ENCODE results near the gene NCAPD2.
"Not testable (repeated sequence)": the region's sequence is repeated elsewhere in the genome, so short reads cannot be mapped to it uniquely, and the experiment has no call there.

NCAPD2 gene

DNA sequence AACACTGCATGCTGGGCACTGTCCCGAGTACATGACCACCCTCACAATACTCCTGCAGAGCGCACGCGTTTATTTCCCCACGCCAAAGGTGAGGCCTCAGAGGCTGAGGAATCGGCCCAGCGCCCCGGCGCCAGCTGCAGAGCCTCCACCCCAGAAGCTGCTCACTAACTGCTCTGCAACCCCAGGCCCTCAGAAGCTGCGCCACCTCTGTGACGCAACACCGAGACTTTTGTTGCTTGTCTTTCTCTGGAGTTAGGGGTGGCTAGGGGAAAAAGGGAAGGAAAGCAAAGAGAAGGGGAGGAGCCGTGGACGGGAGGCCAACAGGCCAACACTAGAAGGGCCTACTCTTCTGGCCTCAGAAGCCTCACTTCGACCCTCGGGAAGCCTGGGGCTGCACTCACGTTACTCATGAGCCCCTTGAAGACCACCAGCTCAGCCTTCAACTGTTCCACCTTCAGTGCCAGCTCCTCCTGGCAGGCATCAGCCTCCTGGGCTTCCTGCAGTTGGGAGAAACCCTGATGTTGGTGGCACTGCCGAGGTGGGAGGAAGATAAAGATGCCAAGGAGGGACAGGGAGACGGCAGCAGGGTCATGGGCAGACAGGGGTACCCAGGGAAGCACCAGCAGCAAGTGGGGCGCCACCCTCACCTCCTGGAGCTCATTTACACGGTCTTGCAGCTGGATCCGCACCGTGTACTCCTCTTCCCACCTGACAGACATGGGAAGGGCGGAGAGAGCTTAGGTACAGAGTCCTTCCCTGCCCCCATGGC is 56.6 kb downstream of the NCAPD2 start:
- DNase-seq (ENCODE audit: low read depth) = no peak

GRCh38 chr12:6551063-6551461 is 57.2 kb downstream of the NCAPD2 start:
- DNase-seq (ENCODE audit: low read depth) = no peak

DNA sequence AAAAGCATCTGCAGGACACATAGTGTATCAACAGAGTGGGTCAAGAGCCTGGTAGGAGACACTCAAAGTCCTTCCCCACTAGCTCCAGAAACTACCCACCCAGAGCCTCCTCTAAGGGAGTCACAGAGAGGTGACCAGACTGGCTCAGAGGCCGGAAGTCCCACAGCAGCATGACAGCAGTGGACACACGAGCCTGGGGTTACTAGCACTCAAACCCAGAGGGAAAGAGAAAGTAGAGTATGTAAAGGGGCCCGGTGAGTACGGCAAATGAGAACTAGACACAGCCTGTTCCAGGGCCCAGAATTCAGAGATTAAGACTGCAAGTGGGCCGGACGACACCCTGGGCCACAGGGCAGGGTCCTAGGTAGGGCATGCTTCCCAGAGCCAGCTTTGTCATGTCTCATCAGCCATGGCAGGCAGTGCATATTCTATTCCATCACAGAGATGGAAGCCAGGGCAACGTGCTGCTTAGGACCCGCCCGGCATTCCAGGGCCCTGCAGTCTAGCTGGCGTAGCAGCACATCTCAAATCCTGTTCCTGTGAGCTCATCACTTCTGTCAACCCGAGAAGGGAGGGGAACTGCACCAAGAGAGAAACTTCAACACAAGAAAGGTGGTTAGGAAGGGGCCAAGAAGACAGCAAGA is 57.7 kb downstream of the NCAPD2 start:
- DNase-seq (ENCODE audit: low read depth) = no peak

DNA sequence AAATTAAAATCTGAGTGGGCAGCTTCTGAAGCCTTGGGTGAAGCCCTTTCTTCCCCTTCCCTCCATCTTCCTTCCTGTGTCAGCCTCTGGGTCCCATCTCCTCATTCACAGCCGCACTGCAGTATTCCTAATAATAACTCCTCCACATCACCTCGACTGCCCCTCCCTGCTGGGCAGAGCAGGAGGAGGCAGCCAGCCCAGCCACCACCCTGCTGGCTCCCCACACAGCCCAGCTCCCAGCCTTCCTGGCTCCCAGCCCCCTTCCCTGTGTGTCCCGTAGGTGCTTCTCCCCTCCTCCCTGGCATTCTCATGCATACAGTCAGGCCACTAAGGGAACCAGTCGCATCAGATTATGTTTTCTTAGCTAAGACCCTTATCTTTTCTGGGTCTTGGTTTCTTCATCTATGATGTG is 58.2 kb downstream of the NCAPD2 start:
- no peak for DNase-seq (ENCODE audit: low read depth)

DNA sequence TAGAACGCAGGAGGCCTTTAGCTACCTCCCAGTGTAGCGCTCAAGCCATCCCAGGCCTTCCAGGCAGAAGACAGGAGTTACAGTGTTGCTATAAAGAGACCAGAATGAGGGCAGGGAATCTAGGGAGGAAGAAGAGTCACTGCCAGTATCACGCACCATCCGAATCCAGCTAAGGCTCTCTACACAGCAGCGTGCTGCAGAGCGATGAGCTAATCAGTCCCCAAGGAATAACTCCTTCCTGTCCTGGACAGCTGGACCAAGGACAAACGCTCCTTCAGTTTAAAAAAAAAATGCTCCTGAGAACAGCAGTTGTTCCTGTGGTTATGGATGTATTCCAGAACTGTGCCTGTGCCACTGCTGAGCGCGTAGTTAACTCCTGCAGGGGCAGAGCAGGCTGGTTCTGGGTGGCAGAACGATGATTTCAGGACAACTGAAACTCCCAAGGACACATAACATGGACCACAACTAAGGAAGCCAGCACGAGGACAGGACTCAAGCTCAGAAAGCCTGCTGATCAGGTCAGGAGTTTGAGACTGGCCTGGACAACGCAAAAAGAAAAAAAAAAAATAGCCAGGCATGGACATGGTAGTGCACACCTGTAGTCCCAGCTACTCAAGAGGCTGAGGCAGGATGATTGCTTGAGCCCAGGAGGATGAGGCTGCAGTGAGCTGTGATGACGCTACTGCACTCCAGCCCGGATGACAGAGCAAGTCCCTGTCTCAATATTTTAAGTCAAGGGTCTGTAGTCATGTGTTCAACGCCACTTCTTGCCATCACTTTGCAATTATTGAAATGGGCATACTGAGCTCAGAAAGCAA is 59.4 kb downstream of the NCAPD2 start:
- no peak for DNase-seq (ENCODE audit: low read depth)

GRCh38 chr12:6554168-6555017 is 60.5 kb downstream of the NCAPD2 start:
- peak; percentile 39 for DNase-seq (ENCODE audit: low read depth)

DNA sequence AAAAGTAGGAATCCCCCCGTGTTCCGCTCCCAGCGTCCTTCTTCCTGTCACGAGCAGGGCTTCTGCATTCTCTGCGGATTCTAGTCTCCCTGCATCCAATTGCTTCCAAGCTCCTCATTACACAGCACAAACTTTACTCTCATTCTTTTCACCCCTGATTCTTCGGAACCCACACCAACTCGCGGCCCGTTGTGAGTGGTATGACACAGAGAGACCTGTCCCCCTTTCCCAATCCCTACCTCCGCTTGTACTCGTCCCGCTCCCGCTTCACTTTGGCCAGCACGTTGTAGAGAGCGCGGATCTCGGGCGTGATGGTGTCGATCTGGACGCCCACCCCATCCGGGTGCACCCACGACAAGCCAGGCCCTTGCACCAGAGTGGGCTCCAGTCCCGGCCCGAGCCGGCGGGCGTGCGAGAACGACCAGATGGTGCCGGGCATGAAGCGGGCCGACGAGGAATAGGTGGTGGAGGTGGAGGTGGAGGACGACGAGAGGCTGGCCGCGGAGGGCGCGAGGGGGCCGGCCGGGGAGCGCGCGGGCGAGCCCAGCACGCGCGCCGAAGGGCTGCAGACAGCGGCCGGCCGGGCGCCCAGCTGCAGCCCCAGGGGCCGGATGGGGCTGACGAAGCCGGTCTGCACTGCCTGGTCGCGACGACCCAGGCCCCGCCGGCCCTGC is 61.3 kb downstream of the NCAPD2 start:
- DNase-seq (ENCODE audit: low read depth) = no peak

DNA sequence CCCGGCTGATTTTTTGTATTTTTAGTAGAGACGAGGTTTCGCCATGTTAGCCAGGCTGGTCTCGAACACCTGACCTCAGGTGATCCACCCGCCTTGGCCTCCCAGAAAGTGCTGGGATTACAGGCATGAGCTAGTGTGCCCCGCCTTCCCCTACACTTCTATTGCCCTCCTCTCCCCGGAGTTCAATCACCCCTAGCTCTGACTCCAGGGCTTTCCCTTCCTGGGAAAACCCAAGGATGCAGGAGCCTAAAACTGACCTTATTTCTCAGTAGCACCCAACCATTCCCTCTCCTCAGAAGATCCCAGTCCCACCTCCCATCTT is 62.6 kb downstream of the NCAPD2 start:
- not testable (repeated sequence) for DNase-seq (ENCODE audit: low read depth)

- no peak for DNase-seq (ENCODE audit: low read depth)
Measured at GRCh38 chr12:6556857-6557256, 63.0 kb downstream of the NCAPD2 start.

GRCh38 chr12:6558014-6558760 is 64.3 kb downstream of the NCAPD2 start:
- peak; percentile 34 for DNase-seq (ENCODE audit: low read depth)

DNA sequence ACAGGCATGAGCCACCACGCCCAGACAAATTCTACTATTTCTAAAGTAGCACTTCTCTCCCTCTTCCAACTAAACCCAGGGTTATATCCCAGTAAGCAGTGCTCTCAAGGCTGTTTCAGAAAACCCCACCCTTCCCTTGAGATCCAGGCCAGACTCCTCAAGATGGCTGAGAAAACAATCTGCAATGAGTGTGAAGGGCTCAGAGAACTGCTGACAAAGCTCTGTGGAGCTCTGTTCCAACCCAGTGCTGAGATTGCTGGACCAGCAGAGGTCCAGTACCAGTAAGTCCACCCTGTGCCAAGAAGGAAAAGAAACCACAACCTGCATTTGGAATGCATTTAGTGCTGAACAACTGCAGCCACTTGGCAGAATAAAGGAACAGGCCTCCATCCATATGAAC is 65.6 kb downstream of the NCAPD2 start:
- DNase-seq (ENCODE audit: low read depth) = no peak

GRCh38 chr12:6560501-6561205 is 66.8 kb downstream of the NCAPD2 start:
- no peak for DNase-seq (ENCODE audit: low read depth)

DNA sequence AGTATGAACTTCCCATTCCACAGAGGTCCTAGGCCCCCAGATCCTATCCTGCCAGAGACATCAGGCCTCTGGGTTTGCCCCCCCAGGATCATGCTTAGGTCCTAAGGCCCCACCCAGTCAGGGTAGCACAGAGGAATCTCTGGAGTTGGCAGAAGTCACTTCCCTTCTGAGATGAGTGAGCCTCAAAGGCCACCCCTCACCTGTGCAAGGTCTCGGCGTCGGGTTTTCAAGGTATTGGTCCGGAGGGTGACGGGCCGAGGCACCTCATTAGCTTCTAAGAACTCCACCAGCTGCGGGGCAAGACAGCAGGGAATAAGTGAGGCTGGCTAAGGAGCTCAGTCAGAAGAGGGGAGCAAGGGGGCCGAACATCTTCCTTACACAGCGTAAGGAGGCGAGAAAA is 69.0 kb downstream of the NCAPD2 start:
- DNase-seq (ENCODE audit: low read depth) = no peak

DNA sequence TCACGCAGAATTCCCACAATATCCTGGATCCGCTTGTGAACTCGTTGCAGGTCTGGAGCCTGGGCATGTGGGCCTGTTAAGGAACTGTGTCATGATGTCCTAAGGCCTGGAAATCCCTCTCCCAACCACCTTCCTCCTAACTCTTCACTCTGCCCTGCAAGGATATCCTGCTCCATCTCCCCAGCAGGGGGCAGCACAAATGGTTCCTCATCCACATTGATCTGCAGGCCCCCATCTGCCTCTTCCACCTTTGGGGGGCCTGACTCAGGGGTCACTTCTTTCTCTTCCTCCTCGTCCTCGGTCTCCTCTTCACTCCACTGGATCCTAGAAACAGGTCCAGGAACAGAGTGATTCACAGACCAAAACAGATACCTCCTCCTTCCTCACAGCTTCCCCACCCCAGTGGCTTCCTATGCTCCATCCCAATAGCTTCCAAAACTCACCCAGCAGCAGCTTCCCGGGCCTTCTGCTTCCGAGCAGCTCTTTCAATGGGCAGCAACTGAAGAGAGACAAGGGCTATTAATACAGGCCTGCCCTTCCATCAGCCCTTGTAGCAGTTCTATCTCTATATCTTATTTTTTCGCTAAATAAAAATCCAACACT is 69.6 kb downstream of the NCAPD2 start:
- DNase-seq (ENCODE audit: low read depth) = peak; percentile 29

GRCh38 chr12:6567112-6567670 is 73.3 kb downstream of the NCAPD2 start:
- no peak for DNase-seq (ENCODE audit: low read depth)

GRCh38 chr12:6569312-6569711 is 75.4 kb downstream of the NCAPD2 start:
- no peak for DNase-seq (ENCODE audit: low read depth)

DNA sequence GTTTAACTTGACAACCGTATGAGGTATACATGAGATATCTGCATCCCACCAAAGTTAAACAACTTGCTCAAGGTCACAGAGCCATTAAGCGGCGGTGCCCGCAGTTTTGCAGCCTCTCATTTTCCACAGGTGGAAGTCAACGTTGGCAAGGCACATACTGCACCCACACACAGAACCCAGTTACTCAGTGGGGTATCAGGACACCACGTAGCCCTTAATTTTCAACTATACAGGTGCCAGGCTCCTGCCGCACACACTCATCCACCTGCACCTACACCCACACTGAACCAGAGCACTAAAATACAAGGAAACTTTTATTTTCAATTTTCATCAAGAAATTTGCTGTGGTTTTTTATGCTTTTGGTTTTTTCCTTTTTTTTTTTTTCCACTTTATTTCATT is 75.9 kb downstream of the NCAPD2 start:
- DNase-seq (ENCODE audit: low read depth) = no peak

DNA sequence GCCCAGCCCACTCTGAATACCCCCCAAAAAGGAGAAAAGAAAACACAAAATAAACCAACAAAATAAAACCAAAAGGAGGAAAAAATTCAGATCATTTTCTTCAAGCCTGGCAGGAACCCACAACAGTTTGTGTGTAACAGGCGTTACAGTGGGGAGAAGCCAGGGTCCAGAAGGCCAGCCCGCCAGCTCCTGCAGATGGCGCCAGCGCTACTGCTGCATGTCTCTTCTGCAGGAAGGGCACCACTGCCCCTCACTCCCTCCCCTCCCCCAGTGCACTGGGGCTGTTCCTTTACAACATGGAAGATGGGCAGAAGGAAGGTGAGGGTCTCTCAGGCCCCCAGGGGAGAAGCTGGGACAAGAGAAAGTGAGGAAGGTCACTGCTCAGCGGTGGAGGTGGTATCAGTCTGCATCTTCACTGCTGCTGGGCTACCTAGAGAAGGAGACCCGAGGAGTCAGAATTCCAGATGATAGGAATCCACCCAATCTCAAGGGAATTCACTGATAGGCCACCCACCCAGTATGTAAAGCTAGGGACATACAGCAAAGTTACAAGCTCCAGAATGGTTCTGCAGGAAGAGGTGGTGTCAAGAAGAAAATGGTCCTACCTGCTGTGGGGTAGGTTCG is 76.5 kb downstream of the NCAPD2 start:
- no peak for DNase-seq (ENCODE audit: low read depth)

DNA sequence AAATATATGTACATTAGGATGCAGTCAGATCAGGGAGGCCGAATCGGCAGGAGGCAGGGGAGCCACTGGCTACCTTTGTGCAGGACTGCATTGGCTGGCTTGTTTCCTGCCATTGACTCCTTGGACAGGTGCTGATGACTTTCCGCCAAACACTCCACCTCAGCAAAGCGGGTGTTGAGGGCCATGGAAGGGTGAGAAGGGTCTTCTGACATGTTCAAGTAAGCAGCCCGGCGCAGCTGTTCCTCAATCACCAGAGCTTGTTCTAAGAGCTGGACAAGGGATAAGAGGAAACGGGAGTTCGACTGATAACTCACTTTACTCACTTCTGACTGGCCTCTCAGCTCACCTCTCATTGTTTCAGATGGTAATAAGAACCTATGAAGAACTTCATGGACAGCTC is 79.1 kb downstream of the NCAPD2 start:
- no peak for DNase-seq (ENCODE audit: low read depth)
